Measurements from ENCODE around the gene HIVEP1. TPM values are rescaled to one million over a fixed set of nuclear protein-coding genes. Genes with fewer than 3 reads are reported as not detected.

HIVEP1 gene
- total RNA-seq, 4 donors from 2014 or later, result 21.6 to 59.4 (median 34.5) TPM

DNA sequence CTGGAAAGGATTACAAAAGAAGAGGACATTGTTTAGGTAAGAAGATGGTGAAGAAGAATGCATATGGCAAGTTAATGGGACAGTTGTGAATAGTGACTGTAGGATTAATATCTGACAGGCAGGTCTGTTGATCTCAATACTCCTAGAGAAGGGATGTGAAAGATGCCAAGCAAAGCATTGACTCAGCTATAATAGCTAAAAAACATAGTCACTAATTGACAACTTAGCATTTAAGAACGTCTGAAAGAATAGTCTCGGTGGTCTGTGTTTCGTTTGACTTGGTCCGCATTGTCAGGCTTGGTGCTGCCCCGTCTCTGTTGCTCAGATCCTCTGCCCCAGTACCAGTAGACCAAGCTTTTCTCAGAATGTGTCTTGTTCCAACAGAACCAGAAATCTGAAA lies 65.9 kb downstream of the HIVEP1 start:
- DNase-seq (ENCODE audit: low spot score), result no peak
- no peak for TF ChIP-seq CTCF (IDR thresholded peaks at IDR 0.05)
- ATAC-seq (ENCODE audit: low FRiP score), result no peak

DNA sequence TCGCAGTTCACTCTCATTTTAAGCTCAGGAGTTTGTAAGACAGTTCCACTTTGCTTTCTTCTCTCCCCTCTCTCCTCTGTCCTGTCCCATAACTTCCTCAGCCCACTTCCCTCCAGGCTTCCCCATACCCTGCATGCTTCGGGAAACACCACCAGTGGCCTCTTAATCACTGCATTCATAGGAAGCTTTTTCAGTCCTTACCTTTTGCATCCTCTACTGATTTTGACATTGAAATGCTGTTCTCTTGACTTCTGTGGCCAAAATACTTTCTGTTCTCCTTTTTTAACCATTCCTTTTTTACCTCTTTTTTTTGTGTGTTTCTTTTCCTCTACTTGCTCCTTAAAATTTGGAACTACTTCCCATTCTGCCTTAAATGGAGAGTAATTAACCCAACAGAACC lies 69.7 kb downstream of the HIVEP1 start:
- no peak for TF ChIP-seq CTCF (IDR thresholded peaks at IDR 0.05)
- DNase-seq (ENCODE audit: low spot score), result no peak
- ATAC-seq (ENCODE audit: low FRiP score), result no peak

GRCh38 chr6:12082368-12082767 lies 70.3 kb downstream of the HIVEP1 start:
- no peak for TF ChIP-seq CTCF (IDR thresholded peaks at IDR 0.05)
- DNase-seq (ENCODE audit: low spot score), result no peak
- ATAC-seq (ENCODE audit: low FRiP score), result no peak

DNA sequence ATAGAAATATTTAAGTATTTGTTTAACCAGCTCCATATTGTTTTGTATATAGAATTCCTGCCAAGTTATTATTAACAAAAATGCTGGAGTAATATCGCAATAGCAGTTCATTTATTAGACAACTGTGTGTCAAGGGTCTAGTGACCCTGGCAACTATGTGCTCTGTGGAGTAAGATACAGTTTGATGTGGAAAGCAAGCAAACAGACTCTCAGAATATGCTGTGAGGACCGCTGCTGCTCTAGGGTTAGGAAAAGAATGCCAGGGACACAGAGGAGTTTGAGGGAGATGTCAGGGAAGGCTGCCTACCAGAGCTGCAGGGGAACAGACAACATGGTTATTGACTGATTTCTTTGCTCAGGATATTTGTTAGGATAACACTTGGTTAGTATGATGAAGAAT lies 71.2 kb downstream of the HIVEP1 start:
- no peak for TF ChIP-seq CTCF (IDR thresholded peaks at IDR 0.05)
- DNase-seq (ENCODE audit: low spot score) (no peak), ATAC-seq (ENCODE audit: low FRiP score) (no peak)

- no peak for ATAC-seq (ENCODE audit: low FRiP score)
- DNase-seq (ENCODE audit: low spot score), result no peak
- no peak for TF ChIP-seq CTCF (IDR thresholded peaks at IDR 0.05)
Observed at GRCh38 chr6:12083763-12084162, 71.7 kb downstream of the HIVEP1 start.

DNA sequence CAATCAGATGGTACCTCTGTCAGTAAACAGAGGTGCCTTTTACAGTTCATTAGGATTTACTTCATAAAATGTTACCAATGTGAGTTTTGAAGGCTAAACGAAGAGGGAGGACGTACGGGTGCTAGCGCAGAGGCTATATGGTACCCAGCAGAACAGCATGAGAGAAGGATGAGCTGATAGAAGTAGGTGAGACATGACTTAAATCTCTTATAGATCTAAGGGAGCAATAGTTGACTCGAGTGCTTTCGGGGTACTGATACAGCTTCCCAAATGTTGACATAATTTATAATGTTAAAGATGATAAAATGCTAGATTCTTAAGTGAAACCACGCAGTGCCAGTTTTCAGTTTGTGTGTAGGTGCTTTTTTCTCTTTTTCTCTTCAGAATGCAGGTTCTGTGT lies 72.6 kb downstream of the HIVEP1 start:
- no peak for TF ChIP-seq CTCF (IDR thresholded peaks at IDR 0.05)
- ATAC-seq (ENCODE audit: low FRiP score), result no peak
- no peak for DNase-seq (ENCODE audit: low spot score)

GRCh38 chr6:12088531-12088930 lies 76.4 kb downstream of the HIVEP1 start:
- ATAC-seq (ENCODE audit: low FRiP score), result no peak
- DNase-seq (ENCODE audit: low spot score), result no peak
- TF ChIP-seq CTCF (IDR thresholded peaks at IDR 0.05), result no peak
